Activated naive CD4-positive, alpha-beta T cell treated with Interleukin-2 at 50 U/mL for 16 hours (primary cell): ENCODE results near the gene KCNT1.

Experiments
- DNase-seq: peaks from one replicate; pipeline ENCODE4 v3.0.0-alpha.2; 2020

KCNT1 gene

GRCh38 chr9:135728436-135729110 lies 26.6 kb downstream of the KCNT1 start:
- DNase-seq, result no peak

GRCh38 chr9:135729480-135729879 lies 27.5 kb downstream of the KCNT1 start:
- no peak for DNase-seq

GRCh38 chr9:135731454-135731853 lies 29.5 kb downstream of the KCNT1 start:
- no peak for DNase-seq

- DNase-seq, result no peak
These were observed 30.7 kb downstream of the KCNT1 start for GRCh38 chr9:135732569-135733257.

GRCh38 chr9:135734616-135735144 lies 32.7 kb downstream of the KCNT1 start:
- DNase-seq, result no peak

GRCh38 chr9:135736272-135736978 lies 34.4 kb downstream of the KCNT1 start:
- DNase-seq, result no peak

- DNase-seq, result no peak
These were observed 35.2 kb downstream of the KCNT1 start for GRCh38 chr9:135736979-135737839.

- no peak for DNase-seq
These were observed 36.0 kb downstream of the KCNT1 start for GRCh38 chr9:135737840-135738521.

GRCh38 chr9:135739271-135740220 lies 37.6 kb downstream of the KCNT1 start:
- DNase-seq, result no peak

GRCh38 chr9:135741276-135742219 lies 39.6 kb downstream of the KCNT1 start:
- DNase-seq, result no peak

- DNase-seq, result no peak
These were observed 41.0 kb downstream of the KCNT1 start for GRCh38 chr9:135743021-135743420.

GRCh38 chr9:135743546-135744332 lies 41.8 kb downstream of the KCNT1 start:
- DNase-seq, result no peak

GRCh38 chr9:135744333-135745070 lies 42.5 kb downstream of the KCNT1 start:
- DNase-seq, result no peak

GRCh38 chr9:135745189-135745588 lies 43.2 kb downstream of the KCNT1 start:
- no peak for DNase-seq

- no peak for DNase-seq
These were observed 43.8 kb downstream of the KCNT1 start for GRCh38 chr9:135745686-135746324.

GRCh38 chr9:135746565-135746964 lies 44.6 kb downstream of the KCNT1 start:
- no peak for DNase-seq

GRCh38 chr9:135747311-135747710 lies 45.3 kb downstream of the KCNT1 start:
- DNase-seq, result no peak

- no peak for DNase-seq
These were observed 46.7 kb downstream of the KCNT1 start for GRCh38 chr9:135748676-135749075.
